ENCODE measurements around the gene SIPA1L3.
"Not testable (repeated sequence)": the region's sequence is repeated elsewhere in the genome, so short reads cannot be mapped to it uniquely, and the experiment has no call there.

Gene SIPA1L3

DNA sequence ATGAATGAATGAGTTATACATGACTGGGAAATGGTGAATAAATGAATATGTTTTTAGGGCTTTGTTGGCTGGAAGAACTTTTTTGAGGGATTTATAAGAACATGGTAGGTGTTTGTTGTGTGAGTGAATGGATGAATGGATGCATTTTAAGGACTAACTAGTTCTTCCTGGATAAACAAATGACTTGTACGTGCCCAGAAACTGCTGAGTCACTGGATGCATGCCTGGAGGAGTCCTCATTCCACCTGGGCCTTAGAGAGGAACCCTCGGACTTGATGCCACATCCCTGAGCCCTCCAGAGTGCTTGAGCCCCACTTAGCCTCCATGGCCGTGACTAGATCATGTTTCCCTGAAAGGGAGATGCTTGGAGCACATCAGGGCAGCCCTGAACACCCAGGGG lies 163.6 kb downstream of the SIPA1L3 start:
- TF ChIP-seq, protein P1, sequence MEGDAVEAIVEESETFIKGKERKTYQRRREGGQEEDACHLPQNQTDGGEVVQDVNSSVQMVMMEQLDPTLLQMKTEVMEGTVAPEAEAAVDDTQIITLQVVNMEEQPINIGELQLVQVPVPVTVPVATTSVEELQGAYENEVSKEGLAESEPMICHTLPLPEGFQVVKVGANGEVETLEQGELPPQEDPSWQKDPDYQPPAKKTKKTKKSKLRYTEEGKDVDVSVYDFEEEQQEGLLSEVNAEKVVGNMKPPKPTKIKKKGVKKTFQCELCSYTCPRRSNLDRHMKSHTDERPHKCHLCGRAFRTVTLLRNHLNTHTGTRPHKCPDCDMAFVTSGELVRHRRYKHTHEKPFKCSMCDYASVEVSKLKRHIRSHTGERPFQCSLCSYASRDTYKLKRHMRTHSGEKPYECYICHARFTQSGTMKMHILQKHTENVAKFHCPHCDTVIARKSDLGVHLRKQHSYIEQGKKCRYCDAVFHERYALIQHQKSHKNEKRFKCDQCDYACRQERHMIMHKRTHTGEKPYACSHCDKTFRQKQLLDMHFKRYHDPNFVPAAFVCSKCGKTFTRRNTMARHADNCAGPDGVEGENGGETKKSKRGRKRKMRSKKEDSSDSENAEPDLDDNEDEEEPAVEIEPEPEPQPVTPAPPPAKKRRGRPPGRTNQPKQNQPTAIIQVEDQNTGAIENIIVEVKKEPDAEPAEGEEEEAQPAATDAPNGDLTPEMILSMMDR (IDR thresholded peaks at IDR 0.05): no peak
- no peaks in the 10 kb centered on the region for H3K9me3 ChIP-seq
- no peaks in the 10 kb centered on the region for H3K36me3 ChIP-seq
- no peaks in the 10 kb centered on the region for H3K27me3 ChIP-seq
- H3K4me3 ChIP-seq (ENCODE audit: low read depth in 1 of 2, low read length in 1 of 2): no peak overlapping the region
- H3K27ac ChIP-seq: no peak overlapping the region
- H3K4me1 ChIP-seq (ENCODE audit: control insufficient read depth in 1 of 2, insufficient read depth in 1 of 2, low read depth in 1 of 2, low read length in 1 of 2): peaks cover 5 to 7% of the 10 kb centered on the region in 2 experiments

DNA sequence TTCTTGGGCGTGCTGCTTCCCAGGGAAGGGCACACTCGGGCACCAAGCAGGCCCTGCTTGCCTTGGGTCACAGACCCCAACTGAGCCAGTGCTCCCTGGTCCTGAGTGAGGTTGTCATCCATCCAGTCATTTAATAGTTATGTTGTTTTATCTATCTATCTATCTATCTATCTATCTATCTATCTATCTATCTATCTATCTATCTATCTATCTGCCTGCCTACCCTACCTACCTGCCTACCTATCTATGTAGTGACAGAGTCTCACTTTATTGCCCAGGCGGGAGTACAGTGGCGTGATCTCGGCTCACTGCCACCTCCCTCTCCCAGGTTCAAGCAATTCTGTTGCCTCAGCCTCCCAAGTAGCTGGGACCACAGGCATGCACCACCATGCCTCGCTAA lies 164.0 kb downstream of the SIPA1L3 start:
- H3K36me3 ChIP-seq; H3K9me3 ChIP-seq; H3K4me3 ChIP-seq (ENCODE audit: low read depth in 1 of 2, low read length in 1 of 2); H3K27me3 ChIP-seq; H3K27ac ChIP-seq; H3K4me1 ChIP-seq (ENCODE audit: control insufficient read depth in 1 of 2, insufficient read depth in 1 of 2, low read depth in 1 of 2, low read length in 1 of 2): not testable (repeated sequence)

DNA sequence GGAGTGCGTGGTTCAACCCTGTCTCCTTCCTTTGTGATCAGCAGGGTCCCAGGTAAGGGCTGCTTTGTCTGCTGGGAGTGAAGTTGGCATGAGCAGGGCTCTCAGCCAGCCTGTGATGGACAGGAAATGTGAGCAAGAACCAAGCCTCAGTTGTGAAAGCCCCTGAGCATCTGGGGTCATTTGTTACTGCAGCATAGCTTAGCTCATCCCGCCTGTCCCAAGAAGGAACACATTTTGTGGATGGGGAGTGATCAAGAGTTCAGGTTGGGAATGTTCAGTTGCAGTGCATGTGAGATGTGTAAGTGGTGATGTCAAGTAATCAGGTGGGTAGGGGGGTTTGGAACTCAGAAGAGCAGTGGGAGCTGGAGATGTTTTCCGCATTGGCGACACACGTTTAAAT lies 164.6 kb downstream of the SIPA1L3 start:
- Histone ChIP-seq H3K4me1 (ENCODE audit: control insufficient read depth in 1 of 2, insufficient read depth in 1 of 2, low read depth in 1 of 2, low read length in 1 of 2) (peaks cover 5 to 7% of the 10 kb centered on the region in 2 experiments), H3K36me3 (no peaks in the 10 kb centered on the region)
- TF ChIP-seq, protein P1 (IDR thresholded peaks at IDR 0.05): no peak

DNA sequence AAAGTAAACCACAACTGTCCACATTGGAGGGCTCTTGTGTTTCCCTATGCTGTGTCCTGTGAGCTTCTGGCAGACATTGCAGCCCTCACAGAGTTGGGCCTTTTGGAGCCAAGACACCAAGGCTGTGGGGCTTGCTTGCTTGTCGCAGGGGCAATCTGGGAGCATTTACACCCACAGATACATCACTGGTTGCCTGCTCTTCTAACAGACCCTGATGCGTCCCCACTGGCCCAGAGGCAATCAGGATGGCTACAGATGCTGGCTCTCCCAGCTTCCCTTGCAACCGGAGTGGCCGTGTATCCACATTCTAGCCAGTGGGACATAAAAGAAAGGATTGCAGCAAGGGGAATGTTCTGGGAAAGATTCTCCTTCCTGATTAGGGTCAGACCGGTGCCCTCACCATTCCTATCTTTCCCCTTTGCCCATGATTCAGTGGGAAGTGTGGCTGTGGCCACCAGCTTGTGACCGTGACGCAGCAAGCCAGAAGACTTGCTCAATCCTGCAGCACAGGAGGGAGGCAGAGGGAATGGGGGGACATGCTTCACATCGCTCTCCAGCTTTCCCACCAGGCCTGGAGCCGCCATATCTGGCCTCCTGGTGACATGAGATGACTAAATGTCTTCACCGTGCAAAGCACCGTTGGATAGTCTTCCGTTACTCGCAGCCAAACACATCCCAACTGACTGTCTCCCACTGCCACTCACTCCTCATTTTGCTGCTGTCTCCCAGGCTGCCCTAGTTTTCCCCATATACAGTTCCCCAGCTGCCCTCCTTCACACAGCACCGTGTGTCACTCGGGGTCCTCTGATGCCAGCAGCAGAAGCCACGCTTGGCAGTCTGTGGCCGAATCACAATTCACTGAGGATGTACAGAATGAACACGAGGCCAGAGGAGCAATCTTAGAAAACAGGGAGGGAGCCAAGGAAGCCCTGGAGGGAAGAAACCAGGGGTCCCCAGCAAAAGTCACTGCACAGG lies 166.1 kb downstream of the SIPA1L3 start:
- Histone ChIP-seq H3K27me3 (no peaks in the 10 kb centered on the region), H3K27ac (no peak overlapping the region), H3K36me3 (no peaks in the 10 kb centered on the region), H3K4me1 (ENCODE audit: control insufficient read depth in 1 of 2, insufficient read depth in 1 of 2, low read depth in 1 of 2, low read length in 1 of 2) (peaks cover 5 to 7% of the 10 kb centered on the region in 2 experiments), H3K4me3 (ENCODE audit: low read depth in 1 of 2, low read length in 1 of 2) (no peak overlapping the region), H3K9me3 (no peaks in the 10 kb centered on the region)
- TF ChIP-seq, protein P1 (IDR thresholded peaks at IDR 0.05): no peak

More for the DNA sequence above, 164.6 kb downstream of the SIPA1L3 start:
- H3K4me3 ChIP-seq (ENCODE audit: low read depth in 1 of 2, low read length in 1 of 2): no peak overlapping the region
- no peak overlapping the region for H3K27ac ChIP-seq
- H3K27me3 ChIP-seq: no peaks in the 10 kb centered on the region
- no peaks in the 10 kb centered on the region for H3K9me3 ChIP-seq

DNA sequence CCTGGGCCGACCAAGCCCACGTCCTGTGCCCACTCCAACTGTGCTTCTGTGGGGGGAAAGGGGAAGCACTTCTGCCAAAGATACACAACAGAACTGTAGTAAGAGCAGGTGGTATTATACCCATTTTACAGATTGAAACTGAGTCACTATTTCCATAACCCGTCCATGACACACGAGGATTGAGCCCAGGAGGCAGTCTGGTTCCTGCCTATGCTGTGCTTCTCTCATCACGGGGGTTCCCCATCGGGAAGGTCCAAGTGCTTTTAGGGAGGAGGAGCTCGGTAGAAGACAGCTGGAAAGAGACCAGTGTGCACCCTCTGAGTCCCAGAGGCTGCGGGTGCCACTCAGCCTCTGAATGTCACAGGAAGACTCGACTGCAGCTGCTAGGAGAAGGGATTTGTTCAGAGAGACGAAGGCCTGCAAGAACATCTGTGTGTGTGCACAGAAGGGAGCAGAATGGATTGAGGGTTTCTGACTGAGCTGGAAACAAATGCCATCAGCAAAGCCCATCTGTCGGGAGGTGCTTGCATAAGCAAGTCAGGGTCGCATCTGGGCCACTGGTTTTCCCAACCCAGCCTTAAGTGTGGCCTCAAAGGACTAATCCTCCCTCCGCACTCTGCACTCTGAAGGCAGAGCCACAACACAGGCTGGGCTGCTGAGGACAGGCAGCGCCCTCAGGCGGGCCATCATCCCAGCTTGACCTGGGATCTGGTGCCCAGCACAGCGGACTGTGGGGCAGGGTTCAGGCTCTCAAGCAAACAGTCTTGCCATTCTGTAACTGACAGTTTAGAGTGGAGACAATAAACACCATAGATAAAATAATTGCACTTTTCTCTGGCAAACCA lies 167.1 kb downstream of the SIPA1L3 start:
- Histone ChIP-seq H3K9me3 (no peaks in the 10 kb centered on the region), H3K36me3 (no peaks in the 10 kb centered on the region), H3K4me3 (ENCODE audit: low read depth in 1 of 2, low read length in 1 of 2) (no peak overlapping the region), H3K27ac (no peak overlapping the region), H3K4me1 (ENCODE audit: control insufficient read depth in 1 of 2, insufficient read depth in 1 of 2, low read depth in 1 of 2, low read length in 1 of 2) (peaks cover 5 to 7% of the 10 kb centered on the region in 2 experiments), H3K27me3 (no peaks in the 10 kb centered on the region)
- TF ChIP-seq, protein P1 (IDR thresholded peaks at IDR 0.05): no peak
